Smooth muscle cell of the brain vasculature (primary cell): ENCODE results near the gene POU2F1.

Experiments
- DNase-seq: peaks from one replicate; pipeline ENCODE4 v3.0.0-alpha.2; 2012; ENCODE audit warnings: low read depth, low spot score

Gene POU2F1

GRCh38 chr1:167441222-167441621 lies 220.5 kb downstream of the POU2F1 start:
- no peak for DNase-seq

GRCh38 chr1:167442142-167442848 lies 221.6 kb downstream of the POU2F1 start:
- peak; percentile 37 for DNase-seq

- no peak for DNase-seq
Observed at GRCh38 chr1:167442854-167443565, 222.3 kb downstream of the POU2F1 start.

- DNase-seq: no peak
Observed at GRCh38 chr1:167443757-167444156, 223.1 kb downstream of the POU2F1 start.

GRCh38 chr1:167446966-167447365 lies 226.3 kb downstream of the POU2F1 start:
- no peak for DNase-seq

- no peak for DNase-seq
Observed at GRCh38 chr1:167447521-167448136, 226.9 kb downstream of the POU2F1 start.

GRCh38 chr1:167450843-167451242 lies 230.2 kb downstream of the POU2F1 start:
- DNase-seq: no peak

- DNase-seq: no peak
Observed at GRCh38 chr1:167452483-167452882, 231.8 kb downstream of the POU2F1 start.

- no peak for DNase-seq
Observed at GRCh38 chr1:167453123-167453522, 232.4 kb downstream of the POU2F1 start.

GRCh38 chr1:167454304-167454893 lies 233.7 kb downstream of the POU2F1 start:
- DNase-seq: no peak

GRCh38 chr1:167454894-167455785 lies 234.5 kb downstream of the POU2F1 start:
- no peak for DNase-seq

GRCh38 chr1:167455786-167456446 lies 235.2 kb downstream of the POU2F1 start:
- no peak for DNase-seq

GRCh38 chr1:167456524-167456923 lies 235.8 kb downstream of the POU2F1 start:
- no peak for DNase-seq

GRCh38 chr1:167456926-167457325 lies 236.2 kb downstream of the POU2F1 start:
- no peak for DNase-seq

- DNase-seq: no peak
Observed at GRCh38 chr1:167457936-167458584, 237.4 kb downstream of the POU2F1 start.

GRCh38 chr1:167460836-167461235 lies 240.2 kb downstream of the POU2F1 start:
- DNase-seq: no peak

- DNase-seq: no peak
Observed at GRCh38 chr1:167462341-167462740, 241.7 kb downstream of the POU2F1 start.

GRCh38 chr1:167463080-167463479 lies 242.4 kb downstream of the POU2F1 start:
- DNase-seq: no peak

GRCh38 chr1:167463875-167464575 lies 243.3 kb downstream of the POU2F1 start:
- no peak for DNase-seq

- DNase-seq: no peak
Observed at GRCh38 chr1:167465018-167465417, 244.3 kb downstream of the POU2F1 start.
